NCI-H748 (cell line): Measurements from ENCODE around the gene HAPLN3.
"Not testable (repeated sequence)": the region's sequence is repeated elsewhere in the genome, so short reads cannot be mapped to it uniquely, and the experiment has no call there.

Experiments
- DNase-seq: peaks from one replicate; lab custom pipeline; 2025; ENCODE audit not compliant: unreplicated experiment; lab: John Stamatoyannopoulos, UW

Gene HAPLN3, protein sequence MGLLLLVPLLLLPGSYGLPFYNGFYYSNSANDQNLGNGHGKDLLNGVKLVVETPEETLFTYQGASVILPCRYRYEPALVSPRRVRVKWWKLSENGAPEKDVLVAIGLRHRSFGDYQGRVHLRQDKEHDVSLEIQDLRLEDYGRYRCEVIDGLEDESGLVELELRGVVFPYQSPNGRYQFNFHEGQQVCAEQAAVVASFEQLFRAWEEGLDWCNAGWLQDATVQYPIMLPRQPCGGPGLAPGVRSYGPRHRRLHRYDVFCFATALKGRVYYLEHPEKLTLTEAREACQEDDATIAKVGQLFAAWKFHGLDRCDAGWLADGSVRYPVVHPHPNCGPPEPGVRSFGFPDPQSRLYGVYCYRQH

DNA sequence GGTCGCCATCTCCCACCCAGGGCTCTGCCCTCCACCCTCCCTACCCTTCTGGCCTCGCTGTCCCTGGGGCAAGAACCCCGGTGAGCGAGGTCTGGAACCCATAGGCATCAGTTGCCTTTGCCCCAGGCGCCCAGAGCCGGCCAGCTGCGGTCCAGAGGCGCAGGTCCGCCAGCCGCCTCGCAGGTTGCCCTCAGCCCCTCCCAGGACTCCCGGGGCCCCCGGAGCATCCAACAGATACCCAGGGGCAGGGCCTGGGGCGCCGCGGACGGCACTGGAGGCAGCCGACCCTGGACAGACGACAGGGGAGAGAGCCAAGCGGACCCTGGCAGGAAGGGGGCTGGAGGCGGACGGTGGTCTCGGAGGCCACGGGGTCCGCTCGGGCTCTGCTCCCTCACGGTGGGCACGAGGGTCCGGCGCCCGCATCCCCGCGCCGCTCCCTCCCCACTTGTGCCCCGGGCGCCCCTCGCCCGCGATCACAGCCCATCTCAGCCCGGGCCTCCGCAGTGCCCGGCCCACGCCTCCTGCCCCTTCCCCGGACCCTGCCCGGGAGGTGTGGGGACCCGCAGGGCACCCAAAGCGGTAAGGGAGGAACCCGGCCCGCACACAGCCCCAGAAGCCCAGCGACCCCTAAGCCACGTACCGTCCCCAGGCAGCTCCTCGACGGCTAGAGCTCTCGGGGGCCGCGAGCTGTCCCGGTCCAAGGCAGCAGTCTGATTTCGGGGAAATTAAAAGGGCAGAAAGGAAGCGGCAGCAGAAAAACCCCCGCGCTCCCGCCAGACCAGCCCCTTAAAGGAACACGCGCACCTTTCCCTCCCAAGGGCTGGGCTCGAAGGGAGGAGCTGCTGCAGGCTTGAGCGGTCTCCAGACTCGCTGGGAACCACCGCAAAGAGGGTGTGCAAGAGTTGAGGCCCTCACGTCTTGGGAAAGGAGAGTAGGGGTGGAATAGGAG, at the start of gene HAPLN3:
Gene HAPLN3, minus strand, starts transcription at position 726 of the 949 bp plus-strand sequence. CDS start 8,246 bp downstream, outside the sequence.
- DNase-seq: peak; percentile 53

DNA sequence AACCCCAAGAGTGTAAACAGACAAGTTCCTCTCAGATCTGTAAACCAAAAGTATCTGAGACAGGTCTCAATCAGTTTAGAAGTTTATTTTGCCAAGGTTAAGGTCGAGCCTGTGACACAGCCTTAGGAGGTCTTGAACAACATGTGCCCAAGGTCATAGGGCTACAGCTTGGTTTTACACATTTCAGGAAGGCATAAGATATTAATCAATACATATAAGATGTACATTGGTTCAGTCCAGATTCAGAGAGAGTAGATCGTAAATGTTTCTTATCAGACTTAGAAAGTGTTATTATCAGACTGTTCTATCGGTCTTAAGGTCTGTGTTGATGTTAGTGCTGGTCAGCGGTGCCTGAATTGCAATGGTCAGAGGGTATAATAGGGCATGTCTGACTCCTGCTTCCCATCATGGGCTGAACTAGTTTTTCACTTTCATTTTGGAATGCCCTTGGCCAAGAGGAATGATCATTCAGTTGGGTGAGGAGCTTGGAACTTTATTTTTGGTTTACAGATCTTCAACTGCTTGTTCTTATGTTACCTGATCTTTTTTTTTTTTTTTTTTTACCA, 44.8 kb upstream of the HAPLN3 start:
- DNase-seq: no peak

DNA sequence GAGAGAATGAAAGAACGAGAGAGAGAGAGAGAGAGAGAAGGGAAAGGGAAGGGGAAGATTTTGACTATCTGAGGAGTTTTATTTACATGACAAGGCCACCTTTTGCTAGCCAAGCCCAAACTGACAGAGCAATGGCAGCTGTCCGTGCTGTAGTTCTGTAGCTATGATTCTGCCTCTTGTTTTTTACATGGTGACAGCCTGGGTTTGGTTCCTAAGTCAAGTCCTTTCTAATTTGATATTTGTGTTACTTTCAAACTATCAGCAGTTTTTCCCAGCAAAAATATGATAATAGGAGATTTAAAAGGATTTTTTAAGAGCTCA, 44.1 kb upstream of the HAPLN3 start:
- no peak for DNase-seq

DNA sequence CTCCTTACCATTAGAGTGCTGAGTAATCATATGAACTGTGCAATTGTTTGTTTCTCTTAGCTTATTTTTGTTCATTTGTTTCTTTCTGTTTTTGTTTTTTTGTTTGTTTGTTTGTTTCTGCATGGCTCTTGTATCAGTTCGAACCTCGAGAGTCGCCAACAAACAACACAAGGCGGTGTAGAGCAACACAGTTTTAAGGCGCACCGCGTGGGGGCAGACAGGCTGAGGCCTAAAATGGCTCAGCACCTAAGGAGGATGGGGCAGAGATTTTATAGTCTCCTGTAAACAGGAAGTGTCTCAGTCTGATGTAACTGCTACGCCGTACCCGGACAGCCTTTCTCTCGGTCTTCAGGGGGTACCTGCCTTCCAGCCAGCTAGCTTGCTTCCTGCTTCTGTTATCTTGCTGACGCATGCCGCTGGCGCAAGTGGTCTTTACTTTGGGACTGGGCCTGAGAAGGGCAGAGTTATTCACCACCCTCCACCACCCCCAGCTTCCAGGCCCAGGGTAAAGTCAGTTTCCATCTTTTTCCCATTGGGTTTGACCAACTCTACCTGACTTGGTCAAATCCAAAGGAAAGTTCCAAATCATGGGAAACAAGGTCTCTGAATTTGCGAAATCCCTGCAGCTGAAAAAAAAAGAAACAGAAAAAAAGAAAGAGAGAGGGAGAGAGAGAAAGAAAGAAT, 43.6 kb upstream of the HAPLN3 start:
- no peak for DNase-seq

DNA sequence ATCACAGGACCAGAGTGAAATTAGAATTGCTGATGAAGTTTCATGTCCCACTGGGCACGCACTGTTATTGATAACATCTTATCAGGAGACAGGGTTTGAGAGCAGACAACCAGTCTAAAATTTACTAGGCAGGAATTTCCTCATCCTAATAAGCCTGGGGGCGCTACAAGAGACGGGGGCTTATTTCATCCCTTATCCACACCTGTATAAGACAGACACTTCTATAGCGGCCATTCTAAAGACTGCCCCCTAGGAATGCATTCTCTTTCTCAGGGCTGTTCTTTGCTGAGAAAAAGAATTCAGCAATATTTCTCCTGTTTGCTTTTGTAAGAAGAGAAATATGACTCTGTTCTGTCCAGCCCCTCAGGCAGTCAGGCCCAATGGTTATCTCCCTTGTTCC, 39.1 kb upstream of the HAPLN3 start:
- not testable (repeated sequence) for DNase-seq

DNA sequence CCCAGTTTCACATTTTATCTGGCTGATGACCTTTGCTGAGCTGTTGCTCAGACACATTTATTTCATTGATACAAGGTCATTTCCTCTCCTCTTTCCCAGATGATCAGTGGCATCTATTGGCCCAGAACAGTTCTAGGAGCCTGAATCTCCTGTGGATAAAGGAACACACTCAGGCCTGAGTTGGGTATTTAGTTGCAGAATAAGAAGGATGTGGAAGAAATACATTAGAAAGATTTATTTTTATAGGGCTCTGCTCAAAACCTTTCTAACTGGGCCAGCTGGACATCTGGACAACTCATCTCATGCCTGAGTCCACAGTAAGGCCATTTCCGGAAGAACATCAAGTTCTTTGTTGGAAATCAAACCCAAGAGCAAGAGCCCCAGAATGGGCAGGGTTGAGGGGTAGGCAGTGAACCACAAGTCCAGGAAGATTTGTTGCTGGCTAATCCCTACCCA, 37.6 kb upstream of the HAPLN3 start:
- no peak for DNase-seq

DNA sequence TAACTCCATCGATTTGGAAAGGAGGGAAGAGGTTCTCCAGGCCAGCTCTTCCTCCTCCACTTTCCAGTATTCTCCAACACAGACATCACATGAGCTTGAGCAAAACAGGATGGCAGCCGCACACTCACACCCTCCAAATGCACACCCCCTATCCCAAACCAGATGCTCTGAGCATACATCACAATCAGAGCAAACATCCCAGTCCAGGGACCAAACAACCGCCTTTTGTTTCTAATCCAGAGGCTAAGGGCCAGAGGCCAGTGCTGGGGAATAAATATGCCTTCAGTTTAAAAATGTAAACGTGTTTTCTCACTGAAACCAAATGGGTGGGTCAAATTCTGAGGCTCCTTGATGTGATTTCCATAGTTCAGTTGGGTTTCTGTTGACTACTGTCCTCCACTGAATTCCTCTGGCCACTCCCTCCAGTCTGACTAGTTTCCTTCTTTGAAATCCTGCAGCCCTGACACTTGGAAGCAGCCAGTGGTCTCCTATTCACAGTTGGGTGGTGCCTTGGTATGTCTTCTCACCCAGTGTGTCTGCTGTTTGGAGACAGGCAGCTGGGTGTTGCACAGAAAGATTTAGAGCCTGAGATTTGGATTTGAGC, 37.0 kb upstream of the HAPLN3 start:
- DNase-seq: no peak

DNA sequence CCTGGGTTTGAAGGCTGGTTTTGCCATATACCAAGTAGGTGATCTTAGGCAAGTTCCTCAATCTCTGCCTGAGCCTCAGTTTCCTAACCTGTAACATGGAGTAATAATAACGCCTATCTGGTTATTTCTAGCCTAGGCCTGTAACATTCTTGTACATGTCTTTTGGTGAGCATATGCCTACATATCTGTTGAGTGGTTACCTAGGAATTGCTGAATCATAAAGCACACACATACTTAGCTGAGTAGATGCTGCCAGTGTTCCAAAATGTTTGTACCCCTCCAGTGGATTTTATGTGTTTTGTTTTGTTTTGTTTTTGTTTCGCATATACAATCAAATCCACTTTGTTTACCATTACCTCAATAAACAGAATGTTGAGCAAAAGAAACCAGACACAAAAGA, 35.2 kb upstream of the HAPLN3 start:
- DNase-seq: no peak

DNA sequence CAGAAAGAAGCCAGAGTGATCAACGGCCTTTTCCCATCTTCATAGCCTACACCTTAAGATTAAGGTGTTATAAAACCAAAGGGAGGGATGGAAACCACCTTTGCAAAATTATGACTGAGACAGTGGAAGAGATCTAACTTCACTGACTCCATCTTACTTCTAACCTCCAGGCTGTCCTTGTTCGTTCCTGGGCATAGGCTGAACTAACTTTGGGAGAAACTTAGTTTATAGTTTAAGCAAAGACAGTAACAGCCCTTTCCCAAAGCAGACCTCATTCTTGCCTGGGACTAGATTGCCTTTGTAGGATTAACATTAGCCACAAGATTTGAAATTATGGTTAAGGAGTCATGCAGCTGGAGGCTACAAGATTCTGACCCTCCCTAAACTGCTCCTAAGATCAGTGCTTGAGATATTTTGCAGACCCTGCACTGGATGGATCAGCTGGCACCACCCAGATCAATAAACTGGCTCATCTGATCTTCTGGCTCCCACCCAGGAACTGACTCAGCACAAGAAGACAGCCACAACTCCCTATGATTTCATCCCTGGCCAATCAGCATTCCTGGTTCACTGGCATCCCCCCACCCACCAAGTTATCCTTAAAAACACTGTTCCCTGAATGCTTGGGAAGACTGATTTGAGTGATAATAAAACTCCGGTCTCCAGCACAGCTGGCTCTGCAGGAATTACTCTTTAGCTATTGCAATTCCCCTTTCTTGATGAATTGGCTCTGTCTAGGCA, 34.2 kb upstream of the HAPLN3 start:
- DNase-seq: not testable (repeated sequence)

DNA sequence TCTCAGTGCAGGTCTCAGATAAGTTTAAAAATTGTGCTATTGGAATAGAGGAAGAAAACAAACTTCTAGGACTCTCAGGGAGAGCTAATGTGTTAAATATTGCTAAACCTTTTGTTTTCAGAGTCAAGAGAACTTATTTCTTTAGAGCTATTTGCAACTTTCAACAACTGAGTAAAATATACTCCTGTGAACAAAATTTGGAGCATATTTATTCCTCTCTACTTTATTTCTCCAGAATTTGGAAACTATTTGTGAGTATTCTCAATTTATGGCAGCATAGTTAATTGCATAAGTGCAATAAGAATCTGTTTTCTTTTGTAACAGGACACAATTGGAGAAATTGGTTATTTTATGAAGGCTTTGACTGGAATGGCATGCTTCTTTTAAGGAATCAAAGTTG, 32.8 kb upstream of the HAPLN3 start:
- DNase-seq: not testable (repeated sequence)

DNA sequence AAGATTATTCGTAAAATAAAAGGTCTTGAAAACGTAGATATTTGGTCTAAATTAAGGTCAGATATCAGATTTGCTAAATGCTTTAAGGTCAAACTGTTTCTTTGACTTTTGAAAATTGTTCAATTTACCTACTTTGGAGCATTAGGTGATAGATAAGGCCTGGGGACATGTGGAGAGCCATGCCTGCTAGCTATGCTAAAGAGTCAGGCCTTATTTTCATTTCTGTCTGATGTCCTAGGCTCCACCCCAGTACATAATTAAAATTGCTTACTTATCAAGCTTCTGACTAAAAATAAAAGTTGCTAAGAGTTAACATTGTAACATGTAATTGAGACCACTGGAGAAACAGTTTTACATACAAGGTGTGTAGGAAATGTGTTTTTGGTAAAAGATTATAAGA, 30.3 kb upstream of the HAPLN3 start:
- DNase-seq: not testable (repeated sequence)

DNA sequence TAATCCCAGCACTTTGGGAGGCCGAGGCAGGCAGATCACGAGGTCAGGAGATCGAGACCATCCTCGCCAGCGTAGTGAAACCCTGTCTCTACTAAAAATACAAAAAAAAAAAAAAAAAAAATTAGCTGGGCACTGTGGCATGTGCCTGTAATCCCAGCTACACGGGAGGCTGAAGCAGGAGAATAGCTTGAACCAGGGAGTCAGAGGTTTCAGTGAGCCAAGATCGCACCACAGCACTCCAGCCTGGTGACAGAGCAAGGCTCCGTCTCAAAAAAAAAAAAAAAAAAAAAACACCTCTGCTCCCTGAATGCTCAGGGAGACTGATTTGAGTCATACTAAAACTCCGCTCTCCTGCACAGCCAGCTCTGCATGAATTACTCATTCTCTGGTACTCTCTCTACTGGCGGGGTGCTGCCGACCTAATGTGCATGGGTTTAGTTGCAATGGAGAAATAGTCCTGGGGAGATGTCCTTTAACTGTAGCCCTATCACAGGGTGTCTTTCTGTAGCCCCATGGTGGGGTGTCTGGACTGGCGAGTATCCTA, 25.6 kb upstream of the HAPLN3 start:
- DNase-seq: not testable (repeated sequence)

DNA sequence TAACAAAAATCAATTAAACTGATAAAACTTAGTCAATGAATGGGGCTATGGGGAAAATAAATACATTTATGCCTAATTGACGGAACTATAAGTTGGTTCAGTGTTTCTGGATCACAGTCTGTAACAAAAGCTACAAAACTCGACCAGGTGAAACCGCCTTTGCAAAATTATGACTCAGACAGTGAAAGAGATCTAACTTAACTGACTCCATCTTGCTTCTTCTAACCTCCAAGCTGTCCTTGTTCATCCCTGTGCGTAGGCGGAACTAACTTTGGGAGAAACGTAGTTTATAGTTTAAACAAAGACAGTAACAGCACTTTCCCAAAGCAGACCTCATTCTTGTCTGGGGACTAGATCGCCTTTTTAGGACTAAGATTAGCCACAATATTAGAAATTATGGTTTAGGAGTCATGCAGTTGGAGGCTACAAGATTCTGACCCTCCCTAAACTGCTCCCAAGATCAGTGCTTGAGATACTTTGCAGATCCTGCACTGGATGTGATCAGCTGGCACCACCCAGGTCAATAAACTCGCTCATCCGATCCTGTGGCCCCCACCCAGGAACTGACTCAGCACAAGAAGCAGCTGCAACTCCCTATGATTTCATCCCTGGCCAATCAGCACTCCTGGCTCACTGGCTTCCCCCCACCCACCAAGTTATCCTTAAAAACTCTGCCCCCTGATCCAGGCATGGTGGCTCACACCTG, 25.0 kb upstream of the HAPLN3 start:
- DNase-seq: no peak

DNA sequence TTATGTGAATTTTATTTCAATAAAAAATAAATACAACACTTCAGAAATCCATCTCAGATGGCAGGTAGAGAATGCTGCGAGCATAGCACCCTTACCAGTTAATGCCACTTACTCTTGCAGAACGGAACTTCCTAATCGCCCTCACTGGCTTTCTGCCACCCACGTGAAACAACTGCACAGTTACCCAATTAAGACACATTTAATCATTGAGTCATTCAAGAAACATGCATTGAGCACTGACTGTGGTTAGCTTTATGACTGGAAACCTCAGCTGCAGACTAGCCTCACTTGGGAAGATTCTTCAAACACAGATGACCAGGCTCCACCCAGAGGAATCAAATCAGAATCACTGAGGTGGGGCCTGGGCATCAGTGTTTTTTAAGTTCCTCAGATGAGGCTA, 23.4 kb upstream of the HAPLN3 start:
- DNase-seq: no peak

DNA sequence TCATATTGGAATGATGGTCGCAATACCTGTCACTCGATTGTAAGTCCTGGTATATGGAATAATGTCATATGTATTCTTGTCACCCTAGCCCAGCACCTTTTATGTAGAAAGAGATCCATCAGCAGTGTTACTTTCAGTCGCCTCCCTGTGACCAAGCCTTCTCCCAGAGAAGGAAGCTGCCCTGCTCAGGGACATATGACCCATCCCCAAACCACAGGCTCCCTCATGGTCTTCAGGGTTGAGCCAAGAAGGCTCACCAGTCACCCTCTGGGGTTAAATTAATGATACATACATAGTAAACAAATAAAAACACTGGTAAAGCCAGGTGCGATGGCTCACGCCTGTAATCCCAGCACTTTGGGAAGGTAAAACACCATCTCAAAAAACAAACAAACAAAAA, 22.4 kb upstream of the HAPLN3 start:
- no peak for DNase-seq

DNA sequence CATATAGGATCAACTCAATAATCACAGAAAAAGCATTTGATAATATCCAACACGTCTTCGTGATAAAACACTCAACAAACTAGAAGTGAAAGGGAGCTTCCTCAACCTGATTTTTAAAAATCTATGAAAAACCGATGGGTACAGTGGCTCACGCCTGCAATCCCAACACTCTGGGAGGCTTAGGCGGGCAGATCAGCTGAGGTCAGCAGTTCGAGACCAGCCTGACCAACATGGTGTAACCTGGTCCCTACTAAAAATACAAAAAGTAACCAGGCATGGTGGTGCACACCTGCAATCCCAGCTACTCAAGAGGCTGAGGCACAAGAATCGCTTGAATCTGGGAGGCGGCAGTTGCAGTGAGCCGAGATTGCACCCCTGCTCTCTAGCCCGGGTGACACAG, 20.0 kb upstream of the HAPLN3 start:
- no peak for DNase-seq

DNA sequence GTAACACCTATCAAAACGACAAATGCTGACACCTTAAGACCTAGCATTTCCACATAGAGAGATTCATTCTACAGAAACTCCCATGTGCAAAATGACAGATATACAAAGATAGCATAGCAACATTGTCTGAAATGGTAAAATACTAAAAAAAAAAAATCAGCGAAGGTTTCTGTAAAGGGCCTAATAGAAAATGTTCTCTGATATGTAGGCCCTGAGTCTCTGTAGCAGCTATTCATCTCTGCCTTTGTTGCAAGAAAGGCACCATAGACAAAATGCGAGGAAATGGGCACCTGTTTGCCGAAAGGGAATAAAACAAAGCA, 18.5 kb upstream of the HAPLN3 start:
- no peak for DNase-seq

DNA sequence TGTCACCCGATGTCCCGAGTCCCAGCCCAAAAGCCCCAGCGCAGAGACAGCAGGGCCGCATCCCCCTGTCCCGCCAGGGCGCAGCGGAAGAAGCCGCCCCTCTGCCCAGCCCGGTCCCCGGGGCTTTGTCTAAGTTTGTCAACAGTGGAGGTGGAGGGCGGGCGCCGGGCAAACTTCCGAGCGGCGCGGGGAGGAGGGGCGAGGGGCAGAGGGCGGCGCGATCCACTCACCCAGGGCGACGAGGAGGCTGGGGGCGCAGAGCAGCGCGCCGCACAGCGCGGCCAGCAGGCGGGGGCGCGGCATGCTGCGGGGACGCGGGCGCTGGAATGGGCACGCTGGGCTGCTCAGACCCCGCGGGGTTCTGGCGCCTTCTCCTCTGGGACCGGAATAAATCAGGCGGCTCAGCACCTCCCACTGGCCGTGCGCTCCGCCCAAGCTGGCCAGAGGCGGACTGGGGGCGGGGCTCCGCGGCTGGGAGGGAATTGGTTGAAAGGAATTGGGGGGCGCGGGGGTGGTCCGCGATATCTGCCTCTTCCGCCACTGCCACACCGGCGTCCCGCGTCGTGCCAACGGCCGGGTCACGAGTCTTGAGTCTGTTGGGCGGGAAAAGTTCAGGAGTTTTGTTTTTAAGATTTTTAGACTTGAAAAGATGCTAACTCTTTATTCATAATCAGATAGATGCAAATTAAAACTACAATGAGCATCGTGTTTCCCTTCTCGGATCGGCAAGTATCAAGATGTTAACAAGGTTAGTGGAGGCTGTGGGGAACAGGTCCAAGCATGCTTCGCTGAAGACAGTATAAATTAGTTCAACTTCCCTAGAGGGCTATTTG, 17.9 kb upstream of the HAPLN3 start, which contains the start of gene MFGE8:
Gene MFGE8, minus strand, starts transcription at position 363 of the 833 bp plus-strand sequence. Its CDS starts 60 bp downstream, at position 303.
- DNase-seq: peak; percentile 70
